GM12878 (cell line): ENCODE data around the gene CHRM4. TPM values are rescaled to one million over a fixed set of nuclear protein-coding genes. Genes with fewer than 3 reads are reported as not detected.

Experiments used
- BHLHE40 ChIP-seq, 2 experiments: fragments of 450-650 bp in 1 of 2; IDR thresholded peaks; 2 replicates each; pipeline ENCODE4 v1.6.1; 2011 to 2017; ENCODE audit warnings: low read depth in 2 of 2, borderline replicate concordance in 1 of 2, improper control_type of control experiment in 1 of 2, low read length in 1 of 2, mild to moderate bottlenecking in 1 of 2
- BRCA1 ChIP-seq: IDR thresholded peaks from 2 replicates; pipeline ENCODE4 v1.6.1; 2011; ENCODE audit warnings: low read depth, low read length, improper control_type of control experiment
- CBFB ChIP-seq: IDR thresholded peaks from 2 replicates; pipeline ENCODE4 v1.6.1; 2016; ENCODE audit warnings: antibody characterized with exemption, low read depth
- CHD1 ChIP-seq: IDR thresholded peaks from 2 replicates; pipeline ENCODE4 v1.6.1; 2012; ENCODE audit warnings: low read depth, low read length, improper control_type of control experiment
- CHD4 ChIP-seq: fragments of 200-600 bp; sonication (generic); IDR thresholded peaks from 2 replicates; pipeline ENCODE4 v1.6.1; 2016; ENCODE audit warnings: mild to moderate bottlenecking
- E2F4 ChIP-seq: IDR thresholded peaks from 2 replicates; pipeline ENCODE4 v1.6.1; 2012; ENCODE audit warnings: low read depth, low read length, improper control_type of control experiment
- E4F1 ChIP-seq: fragments of 450-650 bp; IDR thresholded peaks from 2 replicates; pipeline ENCODE4 v1.6.1; 2018; ENCODE audit warnings: borderline replicate concordance, mild to moderate bottlenecking; ENCODE audit not compliant: partially characterized antibody
- EP300 ChIP-seq, 2 experiments: fragments of 150-350 bp in 1 of 2; IDR thresholded peaks; 2 replicates each; pipeline ENCODE4 v1.6.1; 2011 to 2012; ENCODE audit warnings: low read depth in 2 of 2, low read length in 2 of 2, borderline replicate concordance in 1 of 2, improper control_type of control experiment in 1 of 2, inconsistent platforms in 1 of 2; ENCODE audit not compliant: control insufficient read depth in 1 of 2
- FOS ChIP-seq: IDR thresholded peaks from 3 replicates; pipeline ENCODE4 v1.6.1; 2011; ENCODE audit warnings: borderline replicate concordance; ENCODE audit not compliant: insufficient read length; ENCODE audit errors: extremely low read depth
- JUND ChIP-seq: IDR thresholded peaks from 2 replicates; pipeline ENCODE4 v1.6.1; 2012; ENCODE audit warnings: low read depth, mild to moderate bottlenecking, low read length, improper control_type of control experiment, moderate library complexity
- KAT2A ChIP-seq: conservative IDR thresholded peaks from 2 replicates; pipeline ENCODE4 v1.6.1; 2011; ENCODE audit warnings: low read depth, low read length; ENCODE audit not compliant: control insufficient read depth
- MTA3 ChIP-seq: IDR thresholded peaks from 2 replicates; pipeline ENCODE4 v1.6.1; 2012; ENCODE audit warnings: low read length, inconsistent platforms, borderline replicate concordance
- NBN ChIP-seq: fragments of 450-650 bp; IDR thresholded peaks from 2 replicates; pipeline ENCODE4 v1.6.1; 2016
- NR2C1 ChIP-seq: fragments of 450-650 bp; IDR thresholded peaks from 2 replicates; pipeline ENCODE4 v1.6.1; 2017; ENCODE audit warnings: antibody characterized with exemption, mild to moderate bottlenecking, moderate library complexity
- NR2C2 ChIP-seq: IDR thresholded peaks from 2 replicates; pipeline ENCODE4 v1.6.1; 2011; ENCODE audit warnings: borderline replicate concordance, low read depth; ENCODE audit not compliant: control insufficient read depth, insufficient read length
- POLR2AphosphoS2 ChIP-seq: IDR thresholded peaks from 2 replicates; pipeline ENCODE4 v1.6.1; 2011; ENCODE audit warnings: low read depth, mild to moderate bottlenecking, low read length, improper control_type of control experiment, moderate library complexity
- SMAD1 ChIP-seq: fragments of 450-650 bp; IDR thresholded peaks from 2 replicates; pipeline ENCODE4 v1.6.1; 2018; ENCODE audit warnings: mild to moderate bottlenecking, low read depth; ENCODE audit not compliant: partially characterized antibody
- SP1 ChIP-seq: IDR thresholded peaks from one replicate; pipeline ENCODE4 v1.6.1; 2011; ENCODE audit warnings: low read depth, low read length
- SUZ12 ChIP-seq: fragments of 200-600 bp; sonication (generic); IDR thresholded peaks from one replicate; pipeline ENCODE4 v1.6.1; 2018; ENCODE audit warnings: antibody characterized with exemption, mild to moderate bottlenecking; ENCODE audit not compliant: unreplicated experiment
- TAF1 ChIP-seq: IDR thresholded peaks from 2 replicates; pipeline ENCODE4 v1.6.1; 2011; ENCODE audit warnings: mild to moderate bottlenecking, low read depth, low read length, borderline replicate concordance
- USF1 ChIP-seq: IDR thresholded peaks from 2 replicates; pipeline ENCODE4 v1.6.1; 2011; ENCODE audit warnings: borderline replicate concordance, low read depth, mild to moderate bottlenecking, moderate library complexity, mixed read lengths, low read length; ENCODE audit not compliant: insufficient read depth; ENCODE audit errors: extremely low read length
- ZBTB4 ChIP-seq: fragments of 450-650 bp; formaldehyde crosslinking; IDR thresholded peaks from 2 replicates; pipeline ENCODE4 v1.4.0; 2022; ENCODE audit warnings: mild to moderate bottlenecking, moderate library complexity
- polyA plus RNA-seq, 11 experiments: library from polyadenylated mRNA; depleted of rRNA in 4 of 11; unstranded in 6 of 11; stranded (reverse) in 5 of 11; fragments of >200 nt; fragmentation: Nextera tagmentation in 4 of 11; fragmentation: Illumina TruSeq in 1 of 11; extraction: Ambion mirVana in 4 of 11; extraction: Trizol in 1 of 11; gene quantifications; 1 replicate in 1 of 11; 2 replicates in 10 of 11; pipeline versions ENCODE4 v1.2.1 to v1.2.3, GENCODE V29; 2011 to 2016; ENCODE audit warnings: inconsistent platforms in 2 of 11, missing spikeins in 2 of 11, low read depth in 1 of 11
- total RNA-seq, 4 experiments: library from RNA; depleted of rRNA in 3 of 4; stranded (reverse); fragments of >200 nt in 3 of 4; fragmentation: Illumina TruSeq in 1 of 4; extraction: Trizol in 1 of 4; gene quantifications; 2 replicates each; pipeline versions ENCODE4 v1.2.1 to v1.2.3, GENCODE V29; 2013 to 2021

Gene CHRM4
- total and polyA plus RNA-seq, 10 of the 15 experiments (the other 5 are each of a cell fraction or from before 2014, with no cell fraction given), result 0.12 to 0.23 (median 0.13) TPM; not detected in 7

GRCh38 chr11:46361283-46362155 is 30.1 kb downstream of the CHRM4 start (continued):
- TF ChIP-seq SP1 (no peak), TAF1 (peak; percentile 59; the same call in 1 of the 2 replicates), JUND (no peak), NR2C2 (no peak), USF1 (no peak), CHD1 (no peak), CHD4 (no peak), KAT2A (no peak), MTA3 (no peak), FOS (no peak), POLR2AphosphoS2 (peak; percentile 75), E2F4 (no peak), E4F1 (no peak), EP300 (IDR thresholded peaks at IDR 0.05; ENCODE audit: borderline replicate concordance in 1 of 2, control insufficient read depth in 1 of 2, low read depth in 2 of 2, low read length in 2 of 2) (peak; percentile 33 to 43; a peak in 2 of 4 replicates), SUZ12 (no peak), NR2C1 (no peak), CBFB (no peak), ZBTB4 (CRISPR knock-in tag) (peak; percentile 22; the same call in 1 of the 2 replicates), BHLHE40 (IDR thresholded peaks at IDR 0.05; ENCODE audit: borderline replicate concordance in 1 of 2, low read depth in 2 of 2, low read length in 1 of 2) (peak; percentile 89 to 97), NBN (peak; percentile 70), BRCA1 (no peak), SMAD1 (no peak)
